RWPE2 (cell line): Measurements from ENCODE around the gene PPARA.

ENCODE experiments used
- ATAC-seq: fragments of 200-7000 bp; cut with Tn5 transposase; 3 replicates; pipeline ENCODE4 v1.9.1; 2021; ENCODE audit warnings: low read depth
- DNase-seq: peaks from one replicate; pipeline ENCODE4 v3.0.0-alpha.2; 2020; ENCODE audit warnings: low spot score
- H3K27ac ChIP-seq: fragments of 450-650 bp; 2 replicates; pipeline ENCODE4 v1.5.1; 2017; ENCODE audit warnings: mild to moderate bottlenecking; ENCODE audit not compliant: poor library complexity, severe bottlenecking
- H3K27me3 ChIP-seq: fragments of 250-450 bp; sonication (Bioruptor Pico); 2 replicates; pipeline ENCODE4 v1.5.1; 2021; ENCODE audit warnings: mild to moderate bottlenecking, moderate library complexity; ENCODE audit not compliant: insufficient read depth, poor library complexity, severe bottlenecking
- H3K36me3 ChIP-seq: fragments of 250-450 bp; sonication (Bioruptor Pico); 2 replicates; pipeline ENCODE4 v1.5.1; 2020; ENCODE audit warnings: low read depth, mild to moderate bottlenecking, moderate library complexity
- H3K4me1 ChIP-seq: fragments of 250-450 bp; sonication (Bioruptor Pico); 2 replicates; pipeline ENCODE4 v1.5.1; 2021; ENCODE audit warnings: mild to moderate bottlenecking, moderate library complexity; ENCODE audit not compliant: insufficient read depth, poor library complexity, severe bottlenecking
- H3K4me3 ChIP-seq: fragments of 250-450 bp; sonication (Bioruptor Pico); 2 replicates; pipeline ENCODE4 v1.5.1; 2021; ENCODE audit warnings: mild to moderate bottlenecking, moderate library complexity; ENCODE audit not compliant: severe bottlenecking
- H3K9me3 ChIP-seq: fragments of 250-450 bp; sonication (Bioruptor Pico); 2 replicates; pipeline ENCODE4 v1.5.1; 2021; ENCODE audit warnings: mild to moderate bottlenecking, moderate library complexity; ENCODE audit not compliant: severe bottlenecking
- CTCF ChIP-seq: fragments of 450-650 bp; IDR thresholded peaks from one replicate; pipeline ENCODE4 v1.5.1; 2017; ENCODE audit warnings: mild to moderate bottlenecking, moderate library complexity; ENCODE audit not compliant: poor library complexity, severe bottlenecking

The PPARA gene

GRCh38 chr22:46278656-46279645 is 128.6 kb downstream of the PPARA start:
- Histone ChIP-seq H3K4me3 (no peak overlapping the region), H3K36me3 (peaks cover 20% of the 10 kb centered on the region), H3K9me3 (no peaks in the 10 kb centered on the region), H3K4me1 (no peaks in the 10 kb centered on the region), H3K27me3 (no peaks in the 10 kb centered on the region), H3K27ac (no peak overlapping the region)
- ATAC-seq: no peak
- no peak for DNase-seq
- TF ChIP-seq CTCF: no peak

GRCh38 chr22:46280063-46280817 is 129.9 kb downstream of the PPARA start:
- Histone ChIP-seq H3K4me3 (no peak overlapping the region), H3K27ac (no peak overlapping the region), H3K9me3 (no peaks in the 10 kb centered on the region), H3K4me1 (no peaks in the 10 kb centered on the region), H3K36me3 (peaks cover 25% of the 10 kb centered on the region), H3K27me3 (no peaks in the 10 kb centered on the region)
- DNase-seq: no peak
- TF ChIP-seq CTCF: no peak
- ATAC-seq: no peak; the same call in 2 of the 3 replicates

- no peak for TF ChIP-seq CTCF
- Histone ChIP-seq H3K36me3 (peaks cover 22% of the 10 kb centered on the region), H3K4me1 (no peaks in the 10 kb centered on the region), H3K9me3 (no peaks in the 10 kb centered on the region), H3K4me3 (no peak overlapping the region), H3K27me3 (no peaks in the 10 kb centered on the region), H3K27ac (no peak overlapping the region)
- no peak for DNase-seq
- ATAC-seq: no peak
Measured at GRCh38 chr22:46280999-46281623, 130.8 kb downstream of the PPARA start.

- no peaks in the 10 kb centered on the region for H3K9me3 ChIP-seq
- H3K36me3 ChIP-seq: peaks cover 22% of the 10 kb centered on the region
- DNase-seq (no peak), ATAC-seq (no peak)
- TF ChIP-seq CTCF: no peak
- no peaks in the 10 kb centered on the region for H3K4me1 ChIP-seq
- no peaks in the 10 kb centered on the region for H3K27me3 ChIP-seq
- H3K4me3 ChIP-seq: no peak overlapping the region
- no peak overlapping the region for H3K27ac ChIP-seq
Measured at GRCh38 chr22:46281866-46282678, 131.7 kb downstream of the PPARA start.
